ENCODE results near the gene GCDH.
"Not testable (repeated sequence)": the region's sequence is repeated elsewhere in the genome, so short reads cannot be mapped to it uniquely, and the experiment has no call there.

GCDH gene

GRCh38 chr19:12912571-12912970, 21.6 kb downstream of the GCDH start:
- DNase-seq, result no peak

- peak; percentile 28 for DNase-seq
These were observed 22.1 kb downstream of the GCDH start for GRCh38 chr19:12913011-12913561.

DNA sequence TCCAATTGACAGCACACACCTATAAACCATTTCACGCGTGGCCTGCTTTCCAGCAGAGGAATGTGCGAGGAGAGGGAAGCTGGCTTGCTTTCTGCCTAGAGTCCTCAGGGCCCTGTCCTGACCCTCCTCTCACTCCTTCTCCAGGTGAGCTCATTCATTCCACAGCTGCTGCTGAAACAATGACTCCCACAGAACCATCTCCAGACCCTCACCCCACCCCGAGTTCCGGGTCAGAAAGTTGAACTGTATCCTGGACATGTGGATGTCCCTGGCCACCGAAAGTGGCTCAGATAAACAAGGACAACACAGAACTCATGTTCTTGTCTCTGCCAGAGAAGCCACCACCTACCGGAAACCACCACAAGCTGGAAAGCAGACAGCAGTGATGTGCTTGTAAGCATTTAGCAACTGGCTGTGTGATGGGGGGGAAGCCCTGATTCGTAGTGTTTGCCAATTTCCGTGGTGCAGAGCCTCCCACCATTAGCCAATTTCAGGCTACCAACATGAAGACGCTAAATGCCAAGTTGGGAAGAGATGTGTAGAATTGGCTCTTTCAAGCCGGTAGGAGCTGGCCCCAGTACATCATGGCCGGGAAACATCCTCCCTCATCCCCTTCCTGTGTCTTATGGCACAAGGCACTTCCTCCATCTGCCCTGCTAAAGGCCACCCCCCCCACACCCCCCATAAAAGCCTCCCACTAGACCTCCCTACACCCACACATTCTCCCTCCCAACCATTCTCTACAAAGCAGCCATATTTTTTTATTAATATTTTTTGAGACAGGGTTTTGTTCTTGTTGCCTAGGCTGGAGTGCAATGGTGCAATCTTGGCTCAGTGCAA, 23.1 kb downstream of the GCDH start:
- no peak for DNase-seq

- not testable (repeated sequence) for DNase-seq
These were observed 24.9 kb downstream of the GCDH start for GRCh38 chr19:12915860-12916259.

DNA sequence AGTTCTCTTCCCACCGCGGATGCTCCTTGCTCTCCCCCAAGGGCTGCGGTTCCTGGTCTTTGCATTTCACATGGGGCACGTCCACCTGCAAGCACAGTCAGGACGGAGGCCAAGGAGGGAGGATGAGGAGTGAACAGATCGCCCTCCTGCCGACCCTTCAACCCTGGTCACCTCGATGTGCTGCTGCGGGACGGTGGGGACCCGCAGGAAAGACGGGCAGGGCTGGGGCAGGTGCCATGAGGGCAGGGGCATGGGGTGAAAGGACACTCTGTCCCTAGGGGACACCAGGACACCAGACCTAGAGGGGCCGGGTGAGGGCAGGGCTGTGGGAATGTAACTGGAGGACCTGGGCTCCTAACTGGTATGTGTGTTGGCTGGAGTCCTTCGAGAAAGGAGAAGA, 27.3 kb downstream of the GCDH start:
- no peak for DNase-seq

- no peak for DNase-seq
These were observed 30.1 kb downstream of the GCDH start for GRCh38 chr19:12921047-12921446.

DNA sequence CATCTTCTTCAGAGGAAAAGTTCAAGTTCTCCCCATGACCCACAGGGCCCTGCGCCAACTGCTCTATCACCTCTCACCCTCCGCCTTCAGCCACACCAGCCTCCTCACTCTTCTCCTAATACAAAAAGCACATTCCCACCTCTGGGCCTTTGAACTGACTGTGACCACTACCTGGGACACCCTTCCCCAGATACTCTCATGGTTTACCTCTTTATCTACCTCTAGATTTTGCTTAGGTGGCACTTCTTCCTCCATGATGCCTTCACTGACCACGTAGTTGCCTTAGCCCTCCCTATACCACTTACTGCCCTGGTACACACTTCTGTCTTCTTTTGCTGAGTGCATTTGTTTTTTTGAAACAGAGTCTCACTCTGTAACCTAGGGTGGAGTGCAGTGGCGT, 32.0 kb downstream of the GCDH start:
- DNase-seq, result no peak

- no peak for DNase-seq
These were observed 33.8 kb downstream of the GCDH start for GRCh38 chr19:12924621-12925310.

DNA sequence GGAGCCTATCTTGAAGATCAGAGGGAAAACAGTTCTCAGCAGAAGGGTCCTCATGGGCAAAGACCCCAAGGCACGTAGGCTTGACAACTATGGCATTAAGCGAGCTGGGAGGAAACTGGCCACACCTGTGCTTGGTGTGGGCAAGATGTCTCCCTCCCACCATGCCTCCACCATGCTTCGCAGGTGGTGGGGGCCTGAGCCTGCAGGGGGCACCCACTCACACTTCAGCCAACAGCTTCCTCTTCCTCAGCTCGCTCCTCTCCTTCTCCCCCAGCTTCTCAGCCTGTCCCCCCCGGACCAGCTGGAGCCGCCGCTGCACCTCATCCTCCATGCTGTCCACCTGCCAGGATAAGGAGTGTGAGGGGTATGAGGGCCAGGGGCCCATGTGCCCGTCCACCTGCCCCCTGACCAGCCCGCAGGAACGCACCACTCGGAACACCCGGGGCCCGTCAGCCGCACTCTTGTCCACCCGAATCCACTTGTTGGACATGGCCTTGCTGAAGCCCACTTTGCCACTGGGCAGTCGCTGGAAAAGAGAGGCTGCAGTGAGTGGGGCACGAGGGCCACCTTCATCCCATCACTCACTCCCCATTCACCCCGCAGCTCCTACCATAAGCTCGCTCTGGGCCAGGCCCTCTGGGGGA, 39.2 kb downstream of the GCDH start:
- DNase-seq, result no peak

- no peak for DNase-seq
These were observed 41.7 kb downstream of the GCDH start for GRCh38 chr19:12932392-12933286.

DNA sequence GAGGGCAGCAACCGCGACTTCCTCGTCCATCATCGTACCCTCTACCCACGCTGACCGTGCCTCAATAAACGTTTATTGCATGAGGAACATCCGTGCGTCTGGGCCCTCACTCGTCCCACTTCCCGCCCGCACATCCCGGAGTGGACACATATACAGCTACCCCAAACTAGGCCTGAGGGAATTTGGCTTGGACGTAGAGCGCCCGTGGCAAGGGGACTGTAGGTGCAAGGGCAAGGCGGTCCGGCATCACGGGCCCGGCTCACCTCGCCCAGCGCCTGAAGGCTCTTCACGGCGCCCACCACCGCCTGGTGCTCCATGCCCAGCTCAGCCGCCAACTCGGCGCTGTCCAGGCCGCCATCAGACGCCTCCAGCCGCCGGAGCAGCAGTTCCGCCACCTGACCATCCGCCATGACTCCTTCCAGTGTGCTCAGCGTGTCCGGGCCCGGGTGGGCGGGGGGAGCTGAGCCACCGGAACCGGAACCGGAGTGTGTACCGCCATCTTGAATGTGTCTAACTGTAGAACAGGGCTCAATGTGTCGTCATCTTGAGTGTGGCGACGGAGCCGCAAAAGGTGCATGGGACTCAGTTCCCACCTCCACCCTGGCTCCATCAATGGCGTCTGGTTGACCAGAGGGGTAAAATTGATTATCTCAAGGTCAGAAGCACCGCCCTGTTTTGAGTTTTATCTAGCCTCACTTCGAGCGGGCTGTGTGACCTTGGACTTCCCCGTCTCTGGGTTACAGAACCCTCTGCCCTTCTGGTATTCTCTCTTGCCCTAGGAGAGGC, 42.5 kb downstream of the GCDH start, which contains the start of gene FARSA:
Gene FARSA, minus strand, starts transcription at position 425 of the 786 bp plus-strand sequence. Its CDS starts 15 bp downstream, at position 410.
- DNase-seq, result peak; percentile 89

GRCh38 chr19:12935071-12935470, 44.1 kb downstream of the GCDH start:
- no peak for DNase-seq

DNA sequence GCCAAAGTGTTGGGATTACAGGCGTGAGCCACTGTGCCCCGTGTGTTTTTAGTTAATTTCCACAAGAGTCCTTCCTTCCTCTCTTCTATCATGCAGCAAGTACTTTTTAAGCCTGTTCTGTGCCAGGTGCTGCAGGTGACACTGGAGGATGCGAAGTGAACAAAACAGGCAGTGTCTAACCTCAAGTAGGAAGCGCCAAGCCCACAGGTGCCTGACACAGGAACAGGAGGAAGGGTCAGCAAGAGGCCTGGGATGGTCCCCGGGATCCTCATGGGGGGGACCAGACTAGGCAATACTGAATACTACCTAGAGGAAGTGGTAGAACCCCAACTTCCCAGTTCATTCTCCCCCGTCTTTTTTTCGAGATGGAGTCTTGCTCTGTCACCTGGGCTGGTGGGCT, 45.6 kb downstream of the GCDH start:
- no peak for DNase-seq

GRCh38 chr19:12937093-12937926, 46.4 kb downstream of the GCDH start:
- peak; percentile 31 for DNase-seq

GRCh38 chr19:12937927-12938778, 47.2 kb downstream of the GCDH start, which contains the start of gene CALR:
CALR (plus strand) TSS chr19:12938609; CDS start chr19:12938680, 71 bp downstream.
- peak; percentile 99 for DNase-seq

GRCh38 chr19:12938779-12939601, 48.0 kb downstream of the GCDH start:
- peak; percentile 41 for DNase-seq

DNA sequence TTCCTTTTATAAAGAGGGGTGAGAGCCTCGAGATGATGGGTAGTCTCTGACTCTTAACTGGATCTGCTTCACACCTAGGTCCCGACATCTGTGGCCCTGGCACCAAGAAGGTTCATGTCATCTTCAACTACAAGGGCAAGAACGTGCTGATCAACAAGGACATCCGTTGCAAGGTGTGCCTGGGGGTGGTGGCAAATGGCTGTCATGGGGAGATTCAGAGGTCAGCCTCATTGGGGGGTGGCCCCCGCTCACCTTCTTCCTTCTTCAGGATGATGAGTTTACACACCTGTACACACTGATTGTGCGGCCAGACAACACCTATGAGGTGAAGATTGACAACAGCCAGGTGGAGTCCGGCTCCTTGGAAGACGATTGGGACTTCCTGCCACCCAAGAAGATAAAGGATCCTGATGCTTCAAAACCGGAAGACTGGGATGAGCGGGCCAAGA, 49.0 kb downstream of the GCDH start:
- DNase-seq, result no peak

- no peak for DNase-seq
These were observed 49.9 kb downstream of the GCDH start for GRCh38 chr19:12940897-12941296.
